Measurements from ENCODE around the gene STAM.
A peak's percentile ranks its signal among the peaks of the same experiment; 100 is the strongest.

DNA sequence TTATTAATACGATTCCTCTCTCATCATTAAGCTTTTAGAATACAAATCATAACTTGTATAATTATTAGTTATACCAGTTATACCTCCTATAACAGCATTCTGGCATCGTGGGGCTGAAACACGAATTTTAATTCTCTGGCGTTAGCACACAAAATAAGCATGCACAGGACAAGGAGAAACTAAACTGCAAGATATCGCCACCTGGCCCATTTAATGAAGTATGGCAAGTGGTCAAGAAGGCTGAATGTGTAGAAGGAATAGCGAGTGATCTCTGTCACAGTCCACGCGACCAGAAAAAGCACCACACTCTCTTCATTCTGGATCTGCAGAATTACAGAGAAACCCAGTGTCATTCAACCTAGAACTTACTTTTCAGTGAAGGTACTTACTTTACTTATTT is 44.9 kb upstream of the STAM start:
- TF ChIP-seq HOXB6 (CRISPR knock-in tag; IDR thresholded peaks at IDR 0.05; ENCODE audit: borderline replicate concordance) = no peak
- TF ChIP-seq POLR2A (conservative IDR thresholded peaks at IDR 0.05) = no peak
- no peak for TF ChIP-seq POLR2AphosphoS5 (IDR thresholded peaks at IDR 0.05; ENCODE audit: control insufficient read depth, insufficient read depth, low read depth, low read length)
- no peak for TF ChIP-seq ATF2 (CRISPR knock-in tag; IDR thresholded peaks at IDR 0.05)
- no peak for TF ChIP-seq NFATC3 (IDR thresholded peaks at IDR 0.05)
- TF ChIP-seq, protein P1, sequence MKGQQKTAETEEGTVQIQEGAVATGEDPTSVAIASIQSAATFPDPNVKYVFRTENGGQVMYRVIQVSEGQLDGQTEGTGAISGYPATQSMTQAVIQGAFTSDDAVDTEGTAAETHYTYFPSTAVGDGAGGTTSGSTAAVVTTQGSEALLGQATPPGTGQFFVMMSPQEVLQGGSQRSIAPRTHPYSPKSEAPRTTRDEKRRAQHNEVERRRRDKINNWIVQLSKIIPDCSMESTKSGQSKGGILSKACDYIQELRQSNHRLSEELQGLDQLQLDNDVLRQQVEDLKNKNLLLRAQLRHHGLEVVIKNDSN (CRISPR knock-in tag; IDR thresholded peaks at IDR 0.05) = no peak
- TF ChIP-seq TBL1XR1 (IDR thresholded peaks at IDR 0.05; ENCODE audit: low read length in 2 of 2) = no peak
- TF ChIP-seq CTCF (IDR thresholded peaks at IDR 0.05 in 2 of 3, conservative IDR thresholded peaks at IDR 0.05 in 1 of 3; ENCODE audit: insufficient read depth in 2 of 3, low read depth in 1 of 3, low read length in 3 of 3) = peak; percentile 49 to 63 (median 61)
- TF ChIP-seq SIRT6 (IDR thresholded peaks at IDR 0.05; ENCODE audit: low read depth, low read length) = no peak
- no peak for TF ChIP-seq ZNF445 (CRISPR knock-in tag; IDR thresholded peaks at IDR 0.05; ENCODE audit: low read depth)
- no peak for TF ChIP-seq PCBP1 (IDR thresholded peaks at IDR 0.05; ENCODE audit: low read depth, low read length, poor library complexity, severe bottlenecking)
- TF ChIP-seq PRDM10 (IDR thresholded peaks at IDR 0.05; ENCODE audit: partially characterized antibody) = no peak
- TF ChIP-seq HIVEP1 (CRISPR knock-in tag; IDR thresholded peaks at IDR 0.05) = no peak
